CD4-positive, alpha-beta T cell (primary cell): Measurements from ENCODE around the gene C4orf50. TPM values are rescaled to one million over a fixed set of nuclear protein-coding genes. Genes with fewer than 3 reads are reported as not detected.

Experiments
- ATAC-seq: fragments of 200-7000 bp; cut with Tn5 transposase; one replicate; pipeline ENCODE4 v1.10.0; 2022; ENCODE audit warnings: mild to moderate bottlenecking; ENCODE audit not compliant: poor library complexity
- CTCF ChIA-PET: fragments of 350-600 bp; sonication (Branson Sonifier 250); formaldehyde crosslinking; loops from one replicate; lab custom pipeline; 2021; ENCODE audit warnings: antibody characterized with exemption, inconsistent platforms; lab: Charles Lee
- POLR2A ChIA-PET: fragments of 350-600 bp; sonication (Branson Sonifier 250); formaldehyde crosslinking; loops from one replicate; lab custom pipeline; 2021; ENCODE audit warnings: antibody characterized with exemption, inconsistent platforms; lab: Charles Lee
- DNase-seq, 14 experiments: peaks; one replicate each; pipeline ENCODE4 v3.0.0-alpha.2; 2013 to 2020; ENCODE audit warnings: mixed read lengths in 2 of 14
- H3K27ac ChIP-seq, 2 donors: one replicate each; pipeline versions ENCODE4 v1.5.1 to v1.7.0; 2013; ENCODE audit warnings: low read length in 2 of 2, low read depth in 1 of 2, mild to moderate bottlenecking in 1 of 2
- H3K27me3 ChIP-seq, 2 experiments: 1 replicate in 1 of 2; 2 replicates in 1 of 2; pipeline versions ENCODE4 v1.6.1 to v1.7.0; 2013; ENCODE audit warnings: low read length in 2 of 2, control low read depth in 1 of 2, mild to moderate bottlenecking in 1 of 2, moderate library complexity in 1 of 2; ENCODE audit not compliant: insufficient read depth in 2 of 2, control insufficient read depth in 1 of 2
- H3K36me3 ChIP-seq: one replicate; pipeline ENCODE4 v1.6.1; 2013; ENCODE audit warnings: low read length, control low read depth; ENCODE audit not compliant: insufficient read depth
- H3K4me1 ChIP-seq: one replicate; pipeline ENCODE4 v1.6.1; 2013; ENCODE audit warnings: low read length, control low read depth; ENCODE audit not compliant: insufficient read depth
- H3K4me3 ChIP-seq: one replicate; pipeline ENCODE4 v1.5.1; 2013; ENCODE audit warnings: mild to moderate bottlenecking, low read length, moderate library complexity
- H3K9me3 ChIP-seq, 2 experiments: 1 replicate in 1 of 2; 2 replicates in 1 of 2; pipeline versions ENCODE4 v1.6.1 to v1.7.0; 2013; ENCODE audit warnings: low read length in 2 of 2, mild to moderate bottlenecking in 2 of 2, control low read depth in 1 of 2, moderate library complexity in 1 of 2; ENCODE audit not compliant: control insufficient read depth in 1 of 2, insufficient read depth in 1 of 2
- H3K27ac Mint-ChIP-seq: one replicate; pipeline ENCODE4 v1.8.0; 2020; ENCODE audit warnings: mixed read lengths
- H3K27me3 Mint-ChIP-seq: one replicate; pipeline ENCODE4 v1.8.0; 2021; ENCODE audit warnings: mixed read lengths
- H3K36me3 Mint-ChIP-seq: one replicate; pipeline ENCODE4 v1.8.0; 2021; ENCODE audit warnings: low read depth, mixed read lengths
- H3K4me1 Mint-ChIP-seq: one replicate; pipeline ENCODE4 v1.8.0; 2021; ENCODE audit warnings: low read depth, mixed read lengths
- H3K4me3 Mint-ChIP-seq: one replicate; pipeline ENCODE4 v1.8.0; 2020; ENCODE audit warnings: mild to moderate bottlenecking, mixed read lengths
- H3K9me3 Mint-ChIP-seq: one replicate; pipeline ENCODE4 v1.8.0; 2020; ENCODE audit warnings: mixed read lengths
- intact Hi-C, 2 experiments: fragments of 100-400 bp; cut with DNase I in 1 of 2; cut with micrococcal nuclease in 1 of 2; formaldehyde crosslinking; loops; one replicate each; pipeline versions ENCODE4 v1.15.1 to v1.9.0; 2023 to 2025; cut with DNase I, micrococcal nuclease
- total RNA-seq, 174 experiments: library from RNA in 2 of 174; stranded (reverse) in 2 of 174; gene quantifications; one replicate each; pipeline ENCODE4 v1.2.3 and lab custom pipeline; 2021 to 2026
- TF ChIP-seq, protein P1 (sequence below): fragments of 200-600 bp; IDR thresholded peaks from one replicate; pipeline ENCODE4 v1.8.0; 2022; ENCODE audit warnings: antibody characterized with exemption, mild to moderate bottlenecking

The C4orf50 gene
- total RNA-seq, 2 experiments from 2014 or later, result 0.16 to 0.20 TPM

DNA sequence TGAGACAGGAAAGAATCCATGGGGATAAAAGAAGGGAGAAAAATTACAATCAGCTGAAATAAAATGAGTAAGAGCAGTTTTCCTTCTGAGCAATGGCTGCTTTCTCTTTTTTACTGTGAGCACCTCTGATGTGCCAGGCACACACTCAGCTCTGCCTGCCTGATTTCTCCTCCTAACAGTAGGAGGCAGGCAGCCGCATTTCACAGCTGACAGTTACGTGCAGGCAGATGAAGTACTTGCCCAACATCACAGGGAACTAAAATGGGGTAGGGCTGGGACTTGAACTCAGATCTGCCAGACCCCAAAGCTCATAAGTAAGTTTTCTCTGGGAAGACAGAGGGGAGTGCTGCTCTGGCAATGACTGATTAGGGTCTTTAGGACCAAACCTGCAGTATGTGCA is 54.6 kb downstream of the C4orf50 start:
- no peaks in the 10 kb centered on the region for H3K27me3 ChIP-seq
- Mint-ChIP-seq H3K9me3 (no peaks in the 10 kb centered on the region), H3K4me3 (no peak overlapping the region), H3K4me1 (no peaks in the 10 kb centered on the region), H3K36me3 (no peaks in the 10 kb centered on the region), H3K27ac (no peak overlapping the region), H3K27me3 (peaks cover 4% of the 10 kb centered on the region)
- intact Hi-C loops, result no loop called here
- POLR2A ChIA-PET, result no interaction called here
- no peaks in the 10 kb centered on the region for H3K4me1 ChIP-seq
- no peak for DNase-seq
- ATAC-seq, result no peak
- TF ChIP-seq, protein P1, sequence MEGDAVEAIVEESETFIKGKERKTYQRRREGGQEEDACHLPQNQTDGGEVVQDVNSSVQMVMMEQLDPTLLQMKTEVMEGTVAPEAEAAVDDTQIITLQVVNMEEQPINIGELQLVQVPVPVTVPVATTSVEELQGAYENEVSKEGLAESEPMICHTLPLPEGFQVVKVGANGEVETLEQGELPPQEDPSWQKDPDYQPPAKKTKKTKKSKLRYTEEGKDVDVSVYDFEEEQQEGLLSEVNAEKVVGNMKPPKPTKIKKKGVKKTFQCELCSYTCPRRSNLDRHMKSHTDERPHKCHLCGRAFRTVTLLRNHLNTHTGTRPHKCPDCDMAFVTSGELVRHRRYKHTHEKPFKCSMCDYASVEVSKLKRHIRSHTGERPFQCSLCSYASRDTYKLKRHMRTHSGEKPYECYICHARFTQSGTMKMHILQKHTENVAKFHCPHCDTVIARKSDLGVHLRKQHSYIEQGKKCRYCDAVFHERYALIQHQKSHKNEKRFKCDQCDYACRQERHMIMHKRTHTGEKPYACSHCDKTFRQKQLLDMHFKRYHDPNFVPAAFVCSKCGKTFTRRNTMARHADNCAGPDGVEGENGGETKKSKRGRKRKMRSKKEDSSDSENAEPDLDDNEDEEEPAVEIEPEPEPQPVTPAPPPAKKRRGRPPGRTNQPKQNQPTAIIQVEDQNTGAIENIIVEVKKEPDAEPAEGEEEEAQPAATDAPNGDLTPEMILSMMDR, result no peak
- no peaks in the 10 kb centered on the region for H3K9me3 ChIP-seq
- no peaks in the 10 kb centered on the region for H3K36me3 ChIP-seq
- CTCF ChIA-PET, result interaction anchor here (1.1 kb wide), 1 partner anchor 34 kb away, joined by 4 read pairs; no protein-coding TSS in a partner anchor
- no peak overlapping the region for H3K27ac ChIP-seq
- H3K4me3 ChIP-seq, result no peak overlapping the region

GRCh38 chr4:5962416-5962815 is 55.8 kb downstream of the C4orf50 start:
- no peaks in the 10 kb centered on the region for H3K9me3 Mint-ChIP-seq
- no peak for ATAC-seq
- TF ChIP-seq, protein P1, result no peak
- H3K27me3 Mint-ChIP-seq, result peaks cover 4% of the 10 kb centered on the region
- no peaks in the 10 kb centered on the region for H3K9me3 ChIP-seq
- ChIA-PET POLR2A (no interaction called here), CTCF (no interaction called here)
- intact Hi-C loops, result no loop called here
- no peaks in the 10 kb centered on the region for H3K4me1 ChIP-seq
- no peak overlapping the region for H3K27ac ChIP-seq
- no peaks in the 10 kb centered on the region for H3K36me3 Mint-ChIP-seq
- H3K4me3 Mint-ChIP-seq, result no peak overlapping the region
- H3K4me3 ChIP-seq, result no peak overlapping the region
- no peaks in the 10 kb centered on the region for H3K4me1 Mint-ChIP-seq
- no peaks in the 10 kb centered on the region for H3K27me3 ChIP-seq
- H3K27ac Mint-ChIP-seq, result no peak overlapping the region
- H3K36me3 ChIP-seq, result no peaks in the 10 kb centered on the region
- DNase-seq, result no peak

GRCh38 chr4:5960252-5960880 is 57.9 kb downstream of the C4orf50 start:
- POLR2A ChIA-PET, result no interaction called here
- no peaks in the 10 kb centered on the region for H3K36me3 ChIP-seq
- DNase-seq (no peak), ATAC-seq (no peak)
- Mint-ChIP-seq H3K27me3 (peaks cover 4% of the 10 kb centered on the region), H3K36me3 (no peaks in the 10 kb centered on the region), H3K4me3 (no peak overlapping the region), H3K9me3 (no peaks in the 10 kb centered on the region), H3K4me1 (no peaks in the 10 kb centered on the region), H3K27ac (no peak overlapping the region)
- peaks cover 0 to 11% of the 10 kb centered on the region in 2 experiments for H3K9me3 ChIP-seq
- no peak overlapping the region for H3K27ac ChIP-seq
- H3K27me3 ChIP-seq, result no peaks in the 10 kb centered on the region
- TF ChIP-seq, protein P1, result no peak
- H3K4me3 ChIP-seq, result no peak overlapping the region
- intact Hi-C loops, result no loop called here
- H3K4me1 ChIP-seq, result no peaks in the 10 kb centered on the region
- CTCF ChIA-PET, result no interaction called here
